ENCODE data around the gene SLC39A5. TPM values are rescaled to one million over a fixed set of nuclear protein-coding genes. Genes with fewer than 3 reads are reported as not detected.
"Not testable (repeated sequence)": the region's sequence is repeated elsewhere in the genome, so short reads cannot be mapped to it uniquely, and the experiment has no call there.

SLC39A5 gene
- total RNA-seq, 1 donor from 2014 or later = 65.2 TPM

DNA sequence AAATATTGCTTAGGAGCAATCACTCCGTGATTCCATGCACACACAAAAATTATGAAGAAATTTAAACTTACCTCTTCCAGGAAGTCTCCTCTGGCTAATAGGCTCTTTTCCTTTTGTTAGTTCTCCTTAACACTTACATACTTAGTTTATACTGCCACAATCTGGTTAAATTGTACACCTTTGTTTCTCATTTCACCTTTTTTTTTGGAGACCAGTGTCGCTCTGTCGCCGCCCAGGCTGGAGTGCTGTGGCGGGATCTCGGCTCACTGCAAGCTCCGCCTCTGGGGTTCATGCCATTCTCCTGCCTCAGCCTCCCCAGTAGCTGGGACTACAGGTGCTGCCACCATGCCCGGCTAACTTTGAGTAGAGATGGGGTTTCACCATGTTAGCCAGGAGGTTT, 30.5 kb downstream of the SLC39A5 start:
- Mint-ChIP-seq H3K27me3 (peaks cover 5% of the 10 kb centered on the region), H3K4me3 (ENCODE audit: low read depth) (peak overlapping the region; percentile 6), H3K36me3 (ENCODE audit: insufficient read depth) (peaks cover 4% of the 10 kb centered on the region), H3K27ac (no peak overlapping the region), H3K4me1 (ENCODE audit: low read depth) (peaks cover 14% of the 10 kb centered on the region), H3K9me3 (ENCODE audit: low read depth) (no peaks in the 10 kb centered on the region)
- DNase-seq (ENCODE audit: low spot score, unreplicated experiment) = no peak
- no peak for TF ChIP-seq CTCF (IDR thresholded peaks at IDR 0.05; ENCODE audit: unreplicated experiment)

DNA sequence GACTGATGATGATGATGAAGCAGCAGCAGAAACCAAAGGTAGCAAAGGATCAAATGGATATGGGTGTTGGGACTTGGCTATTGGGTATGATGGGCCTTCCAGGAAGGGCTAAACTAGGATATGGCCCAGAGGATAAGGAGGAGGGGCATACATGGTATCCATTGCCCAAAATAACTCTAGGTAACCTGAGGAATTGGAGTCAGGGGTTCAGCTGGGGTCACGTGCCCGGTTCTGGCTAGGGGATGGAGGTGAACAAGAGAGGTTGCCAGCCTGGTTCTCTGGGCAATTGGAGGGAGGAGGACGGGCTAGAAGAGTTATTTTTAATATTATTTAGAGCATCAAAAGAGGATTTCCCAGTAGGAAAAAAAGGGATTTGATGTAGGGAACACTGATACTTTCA, 31.1 kb downstream of the SLC39A5 start:
- H3K27ac Mint-ChIP-seq = peak overlapping the region; percentile 79
- H3K4me1 Mint-ChIP-seq (ENCODE audit: low read depth) = peaks cover 14% of the 10 kb centered on the region
- DNase-seq (ENCODE audit: low spot score, unreplicated experiment) = no peak
- peaks cover 5% of the 10 kb centered on the region for H3K27me3 Mint-ChIP-seq
- no peaks in the 10 kb centered on the region for H3K9me3 Mint-ChIP-seq (ENCODE audit: low read depth)
- no peak for TF ChIP-seq CTCF (IDR thresholded peaks at IDR 0.05; ENCODE audit: unreplicated experiment)
- H3K4me3 Mint-ChIP-seq (ENCODE audit: low read depth) = no peak overlapping the region
- peaks cover 4% of the 10 kb centered on the region for H3K36me3 Mint-ChIP-seq (ENCODE audit: insufficient read depth)

DNA sequence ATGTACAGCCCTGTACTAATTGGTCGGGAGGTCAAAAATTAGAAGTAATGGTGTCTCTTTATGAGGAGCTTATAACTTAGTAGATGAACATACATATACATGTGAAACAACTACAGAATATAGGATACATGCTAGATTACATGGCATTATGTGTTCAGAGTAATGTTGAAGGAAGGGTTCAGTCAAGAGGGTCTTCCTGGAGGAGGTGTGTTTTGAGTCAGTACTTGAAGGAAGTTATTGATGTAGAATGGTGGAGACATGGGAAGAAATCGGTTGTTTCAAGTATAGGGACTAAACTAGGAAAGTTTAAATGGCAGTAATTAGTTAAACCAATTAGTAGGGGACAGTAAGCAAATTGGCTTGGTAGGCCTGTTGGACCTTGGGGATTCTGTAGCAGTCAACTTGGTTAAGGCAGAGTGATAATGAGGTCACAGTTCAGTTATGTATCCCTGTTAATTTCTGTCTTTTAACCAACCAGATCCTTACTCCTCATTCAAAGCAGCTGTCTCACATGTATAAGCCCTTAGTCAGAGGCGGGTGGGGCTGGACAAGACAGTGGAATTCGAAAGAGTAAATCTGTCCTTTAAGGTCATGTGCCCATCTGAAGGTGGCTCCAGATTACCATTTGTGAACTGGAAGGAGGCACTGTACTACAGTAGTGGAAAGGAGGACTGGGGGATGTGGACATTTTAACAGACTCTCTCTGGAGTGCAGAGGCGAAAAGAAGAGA, 31.8 kb downstream of the SLC39A5 start:
- H3K9me3 Mint-ChIP-seq (ENCODE audit: low read depth) = no peaks in the 10 kb centered on the region
- H3K36me3 Mint-ChIP-seq (ENCODE audit: insufficient read depth) = no peaks in the 10 kb centered on the region
- TF ChIP-seq CTCF (IDR thresholded peaks at IDR 0.05; ENCODE audit: unreplicated experiment) = no peak
- no peak for DNase-seq (ENCODE audit: low spot score, unreplicated experiment)
- peaks cover 15% of the 10 kb centered on the region for H3K4me1 Mint-ChIP-seq (ENCODE audit: low read depth)
- no peak overlapping the region for H3K27ac Mint-ChIP-seq
- peaks cover 5% of the 10 kb centered on the region for H3K27me3 Mint-ChIP-seq
- H3K4me3 Mint-ChIP-seq (ENCODE audit: low read depth) = no peak overlapping the region

- H3K27ac Mint-ChIP-seq; H3K9me3 Mint-ChIP-seq (ENCODE audit: low read depth); H3K27me3 Mint-ChIP-seq; H3K4me3 Mint-ChIP-seq (ENCODE audit: low read depth); H3K36me3 Mint-ChIP-seq (ENCODE audit: insufficient read depth); DNase-seq (ENCODE audit: low spot score, unreplicated experiment): not testable (repeated sequence)
- H3K4me1 Mint-ChIP-seq (ENCODE audit: low read depth) = peaks cover 15% of the 10 kb centered on the region
These were observed 33.1 kb downstream of the SLC39A5 start for GRCh38 chr12:56262955-56263354.

DNA sequence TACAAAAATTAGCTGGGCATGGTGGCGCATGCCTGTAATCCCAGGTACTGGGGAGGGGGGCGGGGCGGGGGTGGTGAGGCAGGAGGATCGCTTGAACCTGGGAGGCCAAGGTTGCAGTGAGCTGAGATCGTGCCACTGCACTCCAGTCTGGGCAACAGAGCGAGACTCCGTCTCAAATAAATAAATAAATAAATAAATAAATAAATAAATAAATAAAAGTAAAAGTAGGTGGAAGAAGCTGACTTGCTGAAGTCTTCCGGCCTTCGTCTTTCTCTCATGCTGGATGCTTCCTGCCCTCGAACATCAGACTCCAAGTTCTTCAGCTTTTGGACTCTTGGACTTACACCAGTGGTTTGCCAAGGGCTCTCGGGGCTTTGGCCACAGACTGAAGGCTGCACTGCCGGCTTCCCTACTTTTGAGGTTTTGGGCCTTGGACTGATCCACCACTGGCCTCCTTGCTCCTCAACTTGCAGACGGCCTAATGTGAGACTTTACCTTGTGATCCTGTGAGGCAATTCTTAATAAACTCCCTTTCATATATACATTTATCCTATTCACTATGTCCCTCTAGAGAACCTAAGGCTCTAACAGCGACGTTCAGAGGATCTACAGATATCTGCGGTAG, 36.3 kb downstream of the SLC39A5 start:
- H3K27me3 Mint-ChIP-seq; H3K36me3 Mint-ChIP-seq (ENCODE audit: insufficient read depth); DNase-seq (ENCODE audit: low spot score, unreplicated experiment); H3K9me3 Mint-ChIP-seq (ENCODE audit: low read depth): not testable (repeated sequence)
- Mint-ChIP-seq H3K4me1 (ENCODE audit: low read depth) (peaks cover 10% of the 10 kb centered on the region), H3K27ac (peak overlapping the region; percentile 96), H3K4me3 (ENCODE audit: low read depth) (peak overlapping the region; percentile 90)

DNA sequence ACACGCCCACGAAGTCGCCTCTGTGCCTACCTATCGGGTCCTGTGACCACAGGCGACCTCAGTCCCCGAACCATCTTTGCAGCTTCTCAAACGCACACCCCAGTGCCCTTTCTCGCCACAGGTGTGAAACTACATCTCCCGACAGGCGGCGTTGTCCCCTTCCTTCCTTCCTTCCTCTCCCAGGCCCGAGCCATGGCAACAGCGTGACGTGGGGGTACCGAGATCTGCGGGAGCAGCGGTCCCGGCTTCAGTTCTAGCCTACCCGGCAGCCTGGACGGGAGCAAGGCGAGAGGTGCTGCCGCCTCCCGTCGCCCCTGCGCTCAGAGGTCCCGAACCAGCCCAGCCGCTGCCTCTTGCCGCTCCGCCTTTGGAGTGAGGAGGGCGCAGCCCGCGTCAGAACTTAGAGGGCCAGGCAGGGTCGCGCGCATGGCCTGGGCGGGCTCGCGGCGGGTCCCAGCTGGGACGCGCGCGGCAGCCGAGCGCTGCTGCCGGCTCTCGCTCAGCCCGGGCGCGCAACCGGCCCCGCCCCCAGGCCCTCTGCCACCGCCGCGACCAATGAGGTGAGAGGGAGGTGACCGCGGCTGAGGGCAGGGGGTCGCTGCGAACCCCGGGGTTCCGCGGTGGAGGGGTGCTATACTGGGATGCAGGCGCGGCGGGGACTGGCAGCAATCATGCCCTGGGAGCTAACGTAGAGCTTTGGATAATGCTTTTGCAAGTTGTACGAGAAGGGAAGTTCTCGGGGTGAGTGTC, 37.0 kb downstream of the SLC39A5 start, which contains the start of gene COQ10A:
Gene COQ10A, plus strand, starts transcription at position 250 of the 750 bp plus-strand sequence. Its CDS starts 177 bp downstream, at position 427.
- Mint-ChIP-seq H3K36me3 (ENCODE audit: insufficient read depth) (peaks cover 6% of the 10 kb centered on the region), H3K4me3 (ENCODE audit: low read depth) (peak within 1 kb of the TSS; percentile 90), H3K4me1 (ENCODE audit: low read depth) (peaks cover 10% of the 10 kb centered on the region), H3K27ac (peak within 1 kb of the TSS; percentile 96), H3K9me3 (ENCODE audit: low read depth) (no peaks in the 10 kb centered on the region), H3K27me3 (no peaks in the 10 kb centered on the region)
- peak; percentile 68 for TF ChIP-seq CTCF (IDR thresholded peaks at IDR 0.05; ENCODE audit: unreplicated experiment)
- DNase-seq (ENCODE audit: low spot score, unreplicated experiment) = peak; percentile 83

Measured in progenitor cell of endocrine pancreas (in vitro differentiated cells).